Measurements from ENCODE around the gene MTUS2.

DNA sequence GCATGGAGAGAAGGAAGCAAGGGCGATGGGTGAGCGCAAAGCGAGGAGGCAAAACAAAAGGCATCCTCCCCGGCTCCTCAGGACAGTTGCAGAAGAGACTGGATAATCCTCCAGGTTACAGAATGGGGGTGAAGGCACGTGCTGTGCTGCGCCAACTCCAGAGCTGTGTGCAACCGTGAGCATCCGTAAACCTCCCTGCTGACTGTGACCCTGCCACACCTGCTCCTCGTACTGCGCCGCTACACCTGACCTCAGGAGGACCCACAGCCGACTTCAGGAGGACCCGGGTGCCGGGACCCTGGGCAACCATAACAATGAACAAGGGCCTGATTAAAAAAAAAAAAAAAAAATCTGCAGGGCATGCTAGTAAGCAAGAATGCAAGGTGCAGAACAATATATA is 706.6 kb downstream of the MTUS2 start:
- TF ChIP-seq EZH2 (IDR thresholded peaks at IDR 0.05; ENCODE audit: low read depth, low read length, severe bottlenecking) (no peak), CTCF (IDR thresholded peaks at IDR 0.05; ENCODE audit: control extremely low read depth in 1 of 3, insufficient read depth in 1 of 3, low read depth in 1 of 3, low read length in 3 of 3) (no peak), EP300 (IDR thresholded peaks at IDR 0.05; ENCODE audit: borderline replicate concordance in 1 of 2, low read depth in 2 of 2, low read length in 2 of 2) (no peak), ATF3 (IDR thresholded peaks at IDR 0.05; ENCODE audit: insufficient read depth, low read depth, low read length) (no peak), HDAC6 (IDR thresholded peaks at IDR 0.05; ENCODE audit: low read depth, low read length) (no peak), POLR2A (IDR thresholded peaks at IDR 0.05; ENCODE audit: control extremely low read depth in 1 of 2, low read depth in 2 of 2, low read length in 2 of 2) (no peak), JUND (IDR thresholded peaks at IDR 0.05; ENCODE audit: low read length) (no peak), TAF1 (IDR thresholded peaks at IDR 0.05; ENCODE audit: low read depth, low read length) (no peak), POLR2AphosphoS5 (IDR thresholded peaks at IDR 0.05; ENCODE audit: low read depth, low read length) (no peak), HDAC2 (IDR thresholded peaks at IDR 0.05; ENCODE audit: borderline replicate concordance in 1 of 2, low read depth in 2 of 2, low read length in 2 of 2) (no peak), JUN (IDR thresholded peaks at IDR 0.05; ENCODE audit: low read depth, low read length) (no peak), KDM1A (IDR thresholded peaks at IDR 0.05; ENCODE audit: borderline replicate concordance, low read length) (no peak), RBBP5 (IDR thresholded peaks at IDR 0.05; ENCODE audit: borderline replicate concordance, low read depth, low read length) (no peak), TBP (IDR thresholded peaks at IDR 0.05; ENCODE audit: low read depth, low read length) (no peak)
